Measurements from ENCODE around the gene MRPL22.

Gene MRPL22

DNA sequence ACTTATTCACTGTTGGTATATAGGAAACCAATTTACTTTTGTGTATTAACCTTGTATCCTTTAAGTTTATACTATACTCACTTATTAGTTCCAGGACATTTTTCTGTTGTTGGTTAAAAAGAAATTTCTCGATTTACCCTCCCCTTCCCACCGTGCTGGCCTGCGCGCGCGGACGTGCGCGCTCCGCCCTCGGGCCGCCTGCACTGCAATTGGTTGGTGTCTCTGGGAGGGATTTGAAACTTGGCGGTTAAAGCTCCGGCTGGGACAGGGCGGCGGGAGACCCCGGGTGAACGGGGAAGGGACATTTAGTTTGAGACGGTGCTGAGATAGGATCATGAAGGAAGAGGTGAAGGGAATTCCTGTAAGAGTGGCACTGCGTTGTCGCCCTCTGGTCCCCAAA lies 72.7 kb downstream of the MRPL22 start, which contains the start of gene KIF4B:
Gene KIF4B, plus strand, starts transcription at position 230 of the 400 bp plus-strand sequence. Its CDS starts 105 bp downstream, at position 335.
- TF ChIP-seq, protein P1, sequence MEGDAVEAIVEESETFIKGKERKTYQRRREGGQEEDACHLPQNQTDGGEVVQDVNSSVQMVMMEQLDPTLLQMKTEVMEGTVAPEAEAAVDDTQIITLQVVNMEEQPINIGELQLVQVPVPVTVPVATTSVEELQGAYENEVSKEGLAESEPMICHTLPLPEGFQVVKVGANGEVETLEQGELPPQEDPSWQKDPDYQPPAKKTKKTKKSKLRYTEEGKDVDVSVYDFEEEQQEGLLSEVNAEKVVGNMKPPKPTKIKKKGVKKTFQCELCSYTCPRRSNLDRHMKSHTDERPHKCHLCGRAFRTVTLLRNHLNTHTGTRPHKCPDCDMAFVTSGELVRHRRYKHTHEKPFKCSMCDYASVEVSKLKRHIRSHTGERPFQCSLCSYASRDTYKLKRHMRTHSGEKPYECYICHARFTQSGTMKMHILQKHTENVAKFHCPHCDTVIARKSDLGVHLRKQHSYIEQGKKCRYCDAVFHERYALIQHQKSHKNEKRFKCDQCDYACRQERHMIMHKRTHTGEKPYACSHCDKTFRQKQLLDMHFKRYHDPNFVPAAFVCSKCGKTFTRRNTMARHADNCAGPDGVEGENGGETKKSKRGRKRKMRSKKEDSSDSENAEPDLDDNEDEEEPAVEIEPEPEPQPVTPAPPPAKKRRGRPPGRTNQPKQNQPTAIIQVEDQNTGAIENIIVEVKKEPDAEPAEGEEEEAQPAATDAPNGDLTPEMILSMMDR (conservative IDR thresholded peaks at IDR 0.05) = no peak
- H3K27ac ChIP-seq = no peak within 1 kb of the TSS

GRCh38 chr5:155015239-155015638 lies 74.4 kb downstream of the MRPL22 start:
- TF ChIP-seq, protein P1 (conservative IDR thresholded peaks at IDR 0.05) = no peak
- no peak overlapping the region for H3K27ac ChIP-seq

DNA sequence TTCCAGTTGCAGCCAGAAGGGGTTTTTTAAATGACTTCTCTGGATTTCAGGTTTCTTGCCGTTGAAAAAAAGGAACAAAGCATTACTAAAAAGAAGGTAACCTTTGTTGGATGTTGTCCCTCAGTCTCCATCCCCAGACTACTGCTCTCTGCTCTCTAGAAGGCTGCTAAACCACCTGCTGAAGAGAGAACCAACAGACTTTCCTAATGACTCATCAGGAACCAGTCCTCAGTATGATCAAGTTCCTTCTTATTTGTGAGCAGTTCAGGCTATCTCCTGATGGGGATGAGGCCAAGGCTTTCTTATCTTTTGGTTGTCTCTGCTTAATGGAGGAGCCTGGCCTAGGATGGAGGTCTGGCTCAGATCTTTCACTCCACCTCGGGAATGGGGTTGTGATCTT lies 76.7 kb downstream of the MRPL22 start:
- TF ChIP-seq, protein P1 (conservative IDR thresholded peaks at IDR 0.05) = no peak
- H3K27ac ChIP-seq = no peak overlapping the region

Data from VCaP (cell line).